GM23338 (cell line): Measurements from ENCODE around the gene RNF213. TPM values are rescaled to one million over a fixed set of nuclear protein-coding genes. Genes with fewer than 3 reads are reported as not detected.

ENCODE experiments used
- ATAC-seq: fragments of 200-7000 bp; cut with Tn5 transposase; 3 replicates; pipeline ENCODE4 v1.9.1; 2020
- DNase-seq: peaks from one replicate; pipeline ENCODE4 v3.0.0-alpha.2; 2015; ENCODE audit warnings: low spot score
- H2AFZ ChIP-seq: fragments of 200-600 bp; sonication (generic); 2 replicates; pipeline ENCODE4 v1.8.0; 2016; ENCODE audit warnings: antibody characterized with exemption, mild to moderate bottlenecking, moderate library complexity
- H3F3A ChIP-seq: fragments of 200-600 bp; sonication (generic); replicated peaks from 2 replicates; pipeline ENCODE4 v1.8.0; 2017; ENCODE audit warnings: antibody characterized with exemption, mixed run types, low read depth
- H3K27ac ChIP-seq: fragments of 200-600 bp; sonication (generic); 2 replicates; pipeline ENCODE4 v1.6.1; 2016; ENCODE audit warnings: low read depth
- H3K27me3 ChIP-seq: fragments of 200-600 bp; sonication (generic); 2 replicates; pipeline ENCODE4 v1.8.0; 2016; ENCODE audit warnings: mild to moderate bottlenecking, mixed run types, moderate library complexity; ENCODE audit not compliant: insufficient read depth
- H3K36me3 ChIP-seq: fragments of 200-600 bp; sonication (generic); 2 replicates; pipeline ENCODE4 v1.8.0; 2016; ENCODE audit warnings: mild to moderate bottlenecking; ENCODE audit not compliant: insufficient read depth
- H3K4me1 ChIP-seq: fragments of 200-600 bp; sonication (generic); 2 replicates; pipeline ENCODE4 v1.8.0; 2016; ENCODE audit warnings: mild to moderate bottlenecking, moderate library complexity; ENCODE audit not compliant: insufficient read depth
- H3K4me2 ChIP-seq: fragments of 200-600 bp; sonication (generic); 2 replicates; pipeline ENCODE4 v1.7.1; 2017; ENCODE audit warnings: mixed run types
- H3K4me3 ChIP-seq: fragments of 200-600 bp; sonication (generic); 2 replicates; pipeline ENCODE4 v1.6.1; 2016; ENCODE audit warnings: mixed run types
- H3K79me2 ChIP-seq: fragments of 200-600 bp; sonication (generic); replicated peaks from 2 replicates; pipeline ENCODE4 v1.8.0; 2017; ENCODE audit warnings: mild to moderate bottlenecking; ENCODE audit not compliant: insufficient read depth
- H3K9me2 ChIP-seq: fragments of 200-600 bp; sonication (generic); 2 replicates; pipeline ENCODE4 v1.8.0; 2017; ENCODE audit not compliant: insufficient read depth
- H4K20me1 ChIP-seq: fragments of 200-600 bp; sonication (generic); replicated peaks from 2 replicates; pipeline ENCODE4 v1.8.0; 2017; ENCODE audit warnings: mild to moderate bottlenecking; ENCODE audit not compliant: insufficient read depth
- H3K27ac Mint-ChIP-seq: 2 replicates; pipeline ENCODE4 v1.8.0; 2020; ENCODE audit warnings: inconsistent platforms, mild to moderate bottlenecking, moderate library complexity, mixed read lengths
- H3K27me3 Mint-ChIP-seq: 3 replicates; pipeline ENCODE4 v1.8.0; 2022; ENCODE audit warnings: low read depth, mild to moderate bottlenecking, moderate library complexity, mixed read lengths, inconsistent platforms; ENCODE audit not compliant: insufficient read depth, poor library complexity
- H3K36me3 Mint-ChIP-seq: 3 replicates; pipeline ENCODE4 v1.8.0; 2021; ENCODE audit warnings: low read depth, mild to moderate bottlenecking, inconsistent platforms, moderate library complexity, mixed read lengths
- H3K4me1 Mint-ChIP-seq: 3 replicates; pipeline ENCODE4 v1.8.0; 2020; ENCODE audit warnings: mild to moderate bottlenecking, inconsistent platforms, mixed read lengths
- H3K4me3 Mint-ChIP-seq: 3 replicates; pipeline ENCODE4 v1.8.0; 2021; ENCODE audit warnings: moderate library complexity, mild to moderate bottlenecking, inconsistent platforms, mixed read lengths
- H3K9me3 Mint-ChIP-seq: 3 replicates; pipeline ENCODE4 v1.8.0; 2020; ENCODE audit warnings: moderate library complexity, mild to moderate bottlenecking, inconsistent platforms, mixed read lengths
- CREB1 ChIP-seq: fragments of 250-450 bp; sonication (Bioruptor Pico); IDR thresholded peaks from 2 replicates; pipeline ENCODE4 v1.5.0; 2020; ENCODE audit warnings: low read depth, mild to moderate bottlenecking, moderate library complexity
- EZH2 ChIP-seq: fragments of 200-600 bp; sonication (generic); IDR thresholded peaks from one replicate; pipeline ENCODE4 v1.8.0; 2017; ENCODE audit warnings: antibody characterized with exemption, mild to moderate bottlenecking, low read depth; ENCODE audit not compliant: unreplicated experiment
- EZH2phosphoT487 ChIP-seq: fragments of 200-600 bp; sonication (generic); IDR thresholded peaks from one replicate; pipeline ENCODE4 v1.8.1; 2018; ENCODE audit warnings: antibody characterized with exemption; ENCODE audit not compliant: unreplicated experiment
- JUNB ChIP-seq: IDR thresholded peaks from one replicate; pipeline ENCODE4 v1.6.1; 2016; ENCODE audit warnings: antibody characterized with exemption; ENCODE audit not compliant: unreplicated experiment
- NANOG ChIP-seq: IDR thresholded peaks from 2 replicates; pipeline ENCODE4 v1.6.1; 2016; ENCODE audit warnings: antibody characterized with exemption, borderline replicate concordance
- POLR2AphosphoS5 ChIP-seq: IDR thresholded peaks from 2 replicates; pipeline ENCODE4 v1.6.1; 2016; ENCODE audit warnings: antibody characterized with exemption, low read depth
- STAT1 ChIP-seq: IDR thresholded peaks from one replicate; pipeline ENCODE4 v1.6.1; 2016; ENCODE audit warnings: antibody characterized with exemption; ENCODE audit not compliant: unreplicated experiment
- ZNF114 ChIP-seq: fragments of 250-450 bp; sonication (Bioruptor Pico); IDR thresholded peaks from 2 replicates; pipeline ENCODE4 v1.5.0; 2020; ENCODE audit warnings: mild to moderate bottlenecking, moderate library complexity
- ZNF331 ChIP-seq: fragments of 250-450 bp; sonication (Bioruptor Pico); IDR thresholded peaks from 2 replicates; pipeline ENCODE4 v1.5.0; 2020; ENCODE audit warnings: low read depth, mild to moderate bottlenecking, moderate library complexity
- ZNF462 ChIP-seq: fragments of 250-450 bp; sonication (Bioruptor Pico); IDR thresholded peaks from 2 replicates; pipeline ENCODE4 v1.5.0; 2020; ENCODE audit warnings: mild to moderate bottlenecking, moderate library complexity
- polyA plus RNA-seq: library from polyadenylated mRNA; unstranded; fragments of >200 nt; fragmentation: Nextera tagmentation; extraction: Ambion mirVana; gene quantifications from 2 replicates; pipeline ENCODE4 v1.2.1, GENCODE V29; 2016
- total RNA-seq: library from RNA; depleted of rRNA; stranded (reverse); fragments of >200 nt; shearing (Covaris generic); gene quantifications from 2 replicates; pipeline ENCODE4 v1.2.3, GENCODE V29; 2014
- TF ChIP-seq, protein P1 (sequence below): IDR thresholded peaks from one replicate; pipeline ENCODE4 v1.6.1; 2018; ENCODE audit warnings: antibody characterized with exemption; ENCODE audit not compliant: unreplicated experiment
- TF ChIP-seq, protein P2 (sequence below), 2 experiments: fragments of 200-600 bp in 1 of 2; sonication (generic) in 1 of 2; conservative IDR thresholded peaks; 2 replicates each; pipeline versions ENCODE4 v1.5.1 to v1.6.1; 2016 to 2017; ENCODE audit warnings: antibody characterized with exemption in 2 of 2, low read depth in 2 of 2, mild to moderate bottlenecking in 2 of 2, moderate library complexity in 1 of 2
- TF ChIP-seq, protein P3 (sequence below): IDR thresholded peaks from 2 replicates; pipeline ENCODE4 v1.6.1; 2016; ENCODE audit warnings: antibody characterized with exemption

RNF213 gene
- total and polyA plus RNA-seq, 2 experiments from 2014 or later, result 21.2 to 67.2 TPM

DNA sequence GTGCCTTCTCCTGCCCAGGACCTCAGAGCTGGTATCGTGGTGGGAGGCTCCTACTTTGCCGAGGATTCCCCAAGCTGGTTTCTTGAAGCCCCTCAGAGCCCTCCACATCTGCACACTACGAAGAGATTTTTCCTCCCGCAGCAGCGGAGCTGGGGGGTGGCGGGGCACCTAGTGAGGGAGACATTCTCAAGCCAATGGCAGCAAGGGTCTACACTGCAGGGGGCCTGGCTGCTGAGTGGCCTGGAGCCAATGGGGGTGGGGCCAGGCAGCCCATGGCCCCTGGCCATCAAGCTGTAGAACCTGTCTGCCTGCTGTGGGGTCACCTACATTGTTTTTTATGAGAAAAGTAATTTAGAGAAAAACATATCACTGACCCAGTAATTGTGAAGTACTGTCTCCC is 35.4 kb upstream of the RNF213 start:
- Histone ChIP-seq H3K4me3 (no peak overlapping the region), H3F3A (no peaks in the 10 kb centered on the region), H3K4me1 (peaks cover 10% of the 10 kb centered on the region; the same call in 1 of the 2 replicates), H3K27me3 (no peaks in the 10 kb centered on the region), H3K9me2 (no peaks in the 10 kb centered on the region), H3K4me2 (peak overlapping the region; percentile 43; the same call in 1 of the 2 replicates), H2AFZ (no peak overlapping the region), H4K20me1 (no peaks in the 10 kb centered on the region), H3K27ac (no peak overlapping the region), H3K36me3 (no peaks in the 10 kb centered on the region), H3K79me2 (peaks cover 7% of the 10 kb centered on the region; the same call in 1 of the 2 replicates)
- Mint-ChIP-seq H3K4me3 (no peak overlapping the region), H3K4me1 (peaks cover 30% of the 10 kb centered on the region), H3K27ac (peak overlapping the region; percentile 8; the same call in 1 of the 2 replicates), H3K36me3 (peaks cover 15% of the 10 kb centered on the region), H3K27me3 (peaks cover 2% of the 10 kb centered on the region), H3K9me3 (no peaks in the 10 kb centered on the region; the same call in 2 of the 3 replicates)
- ATAC-seq (peak; percentile 28), DNase-seq (peak; percentile 30)
- TF ChIP-seq JUNB, result no peak
- TF ChIP-seq, protein P1, sequence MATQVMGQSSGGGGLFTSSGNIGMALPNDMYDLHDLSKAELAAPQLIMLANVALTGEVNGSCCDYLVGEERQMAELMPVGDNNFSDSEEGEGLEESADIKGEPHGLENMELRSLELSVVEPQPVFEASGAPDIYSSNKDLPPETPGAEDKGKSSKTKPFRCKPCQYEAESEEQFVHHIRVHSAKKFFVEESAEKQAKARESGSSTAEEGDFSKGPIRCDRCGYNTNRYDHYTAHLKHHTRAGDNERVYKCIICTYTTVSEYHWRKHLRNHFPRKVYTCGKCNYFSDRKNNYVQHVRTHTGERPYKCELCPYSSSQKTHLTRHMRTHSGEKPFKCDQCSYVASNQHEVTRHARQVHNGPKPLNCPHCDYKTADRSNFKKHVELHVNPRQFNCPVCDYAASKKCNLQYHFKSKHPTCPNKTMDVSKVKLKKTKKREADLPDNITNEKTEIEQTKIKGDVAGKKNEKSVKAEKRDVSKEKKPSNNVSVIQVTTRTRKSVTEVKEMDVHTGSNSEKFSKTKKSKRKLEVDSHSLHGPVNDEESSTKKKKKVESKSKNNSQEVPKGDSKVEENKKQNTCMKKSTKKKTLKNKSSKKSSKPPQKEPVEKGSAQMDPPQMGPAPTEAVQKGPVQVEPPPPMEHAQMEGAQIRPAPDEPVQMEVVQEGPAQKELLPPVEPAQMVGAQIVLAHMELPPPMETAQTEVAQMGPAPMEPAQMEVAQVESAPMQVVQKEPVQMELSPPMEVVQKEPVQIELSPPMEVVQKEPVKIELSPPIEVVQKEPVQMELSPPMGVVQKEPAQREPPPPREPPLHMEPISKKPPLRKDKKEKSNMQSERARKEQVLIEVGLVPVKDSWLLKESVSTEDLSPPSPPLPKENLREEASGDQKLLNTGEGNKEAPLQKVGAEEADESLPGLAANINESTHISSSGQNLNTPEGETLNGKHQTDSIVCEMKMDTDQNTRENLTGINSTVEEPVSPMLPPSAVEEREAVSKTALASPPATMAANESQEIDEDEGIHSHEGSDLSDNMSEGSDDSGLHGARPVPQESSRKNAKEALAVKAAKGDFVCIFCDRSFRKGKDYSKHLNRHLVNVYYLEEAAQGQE, result no peak
- no peak for TF ChIP-seq ZNF114
- TF ChIP-seq NANOG, result no peak
- TF ChIP-seq ZNF331 (CRISPR knock-in tag), result no peak
- TF ChIP-seq, protein P2, sequence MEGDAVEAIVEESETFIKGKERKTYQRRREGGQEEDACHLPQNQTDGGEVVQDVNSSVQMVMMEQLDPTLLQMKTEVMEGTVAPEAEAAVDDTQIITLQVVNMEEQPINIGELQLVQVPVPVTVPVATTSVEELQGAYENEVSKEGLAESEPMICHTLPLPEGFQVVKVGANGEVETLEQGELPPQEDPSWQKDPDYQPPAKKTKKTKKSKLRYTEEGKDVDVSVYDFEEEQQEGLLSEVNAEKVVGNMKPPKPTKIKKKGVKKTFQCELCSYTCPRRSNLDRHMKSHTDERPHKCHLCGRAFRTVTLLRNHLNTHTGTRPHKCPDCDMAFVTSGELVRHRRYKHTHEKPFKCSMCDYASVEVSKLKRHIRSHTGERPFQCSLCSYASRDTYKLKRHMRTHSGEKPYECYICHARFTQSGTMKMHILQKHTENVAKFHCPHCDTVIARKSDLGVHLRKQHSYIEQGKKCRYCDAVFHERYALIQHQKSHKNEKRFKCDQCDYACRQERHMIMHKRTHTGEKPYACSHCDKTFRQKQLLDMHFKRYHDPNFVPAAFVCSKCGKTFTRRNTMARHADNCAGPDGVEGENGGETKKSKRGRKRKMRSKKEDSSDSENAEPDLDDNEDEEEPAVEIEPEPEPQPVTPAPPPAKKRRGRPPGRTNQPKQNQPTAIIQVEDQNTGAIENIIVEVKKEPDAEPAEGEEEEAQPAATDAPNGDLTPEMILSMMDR (conservative IDR thresholded peaks at IDR 0.05; ENCODE audit: low read depth in 2 of 2), result no peak
- TF ChIP-seq STAT1, result no peak
- TF ChIP-seq, protein P3, sequence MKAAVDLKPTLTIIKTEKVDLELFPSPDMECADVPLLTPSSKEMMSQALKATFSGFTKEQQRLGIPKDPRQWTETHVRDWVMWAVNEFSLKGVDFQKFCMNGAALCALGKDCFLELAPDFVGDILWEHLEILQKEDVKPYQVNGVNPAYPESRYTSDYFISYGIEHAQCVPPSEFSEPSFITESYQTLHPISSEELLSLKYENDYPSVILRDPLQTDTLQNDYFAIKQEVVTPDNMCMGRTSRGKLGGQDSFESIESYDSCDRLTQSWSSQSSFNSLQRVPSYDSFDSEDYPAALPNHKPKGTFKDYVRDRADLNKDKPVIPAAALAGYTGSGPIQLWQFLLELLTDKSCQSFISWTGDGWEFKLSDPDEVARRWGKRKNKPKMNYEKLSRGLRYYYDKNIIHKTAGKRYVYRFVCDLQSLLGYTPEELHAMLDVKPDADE, result no peak
- TF ChIP-seq CREB1, result no peak
- TF ChIP-seq ZNF462 (CRISPR knock-in tag), result no peak
- TF ChIP-seq POLR2AphosphoS5, result no peak
- TF ChIP-seq EZH2, result no peak
- TF ChIP-seq EZH2phosphoT487, result no peak
